Loucy (cell line): ENCODE results near the gene SIK3.

Source experiments
- H2AFZ ChIP-seq: fragments of 200-600 bp; sonication (generic); 2 replicates; pipeline ENCODE4 v1.6.0; 2016; ENCODE audit warnings: antibody characterized with exemption, mild to moderate bottlenecking, low read length, moderate library complexity
- H3F3A ChIP-seq: fragments of 200-600 bp; 2 replicates; pipeline ENCODE4 v1.6.0; 2016; ENCODE audit warnings: antibody characterized with exemption, low read depth, mild to moderate bottlenecking
- H3K27me3 ChIP-seq: fragments of 200-600 bp; sonication (generic); 2 replicates; pipeline ENCODE4 v1.6.1; 2014; ENCODE audit warnings: low read length, mild to moderate bottlenecking; ENCODE audit not compliant: insufficient read depth, poor library complexity, severe bottlenecking
- H3K36me3 ChIP-seq: fragments of 200-600 bp; sonication (generic); 2 replicates; pipeline ENCODE4 v1.6.1; 2016; ENCODE audit warnings: low read length; ENCODE audit not compliant: insufficient read depth
- H3K4me1 ChIP-seq: fragments of 200-600 bp; sonication (generic); 2 replicates; pipeline ENCODE4 v1.5.1; 2014; ENCODE audit warnings: low read length, mild to moderate bottlenecking; ENCODE audit not compliant: insufficient read depth, poor library complexity, severe bottlenecking
- H3K4me2 ChIP-seq: fragments of 200-600 bp; sonication (generic); 2 replicates; pipeline ENCODE4 v1.6.0; 2014; ENCODE audit warnings: antibody characterized with exemption, low read length, low read depth, mild to moderate bottlenecking; ENCODE audit not compliant: poor library complexity, severe bottlenecking
- H3K4me3 ChIP-seq: fragments of 200-600 bp; sonication (generic); 2 replicates; pipeline ENCODE4 v1.5.1; 2014; ENCODE audit warnings: low read length, mild to moderate bottlenecking, mixed read lengths; ENCODE audit not compliant: poor library complexity, severe bottlenecking
- H3K79me2 ChIP-seq: fragments of 200-600 bp; sonication (generic); 2 replicates; pipeline ENCODE4 v1.6.1; 2014; ENCODE audit warnings: low read length; ENCODE audit not compliant: insufficient read depth
- H3K9ac ChIP-seq: fragments of 200-600 bp; sonication (generic); 2 replicates; pipeline ENCODE4 v1.6.0; 2014; ENCODE audit warnings: mild to moderate bottlenecking, low read depth, low read length, moderate library complexity; ENCODE audit not compliant: poor library complexity, severe bottlenecking
- H3K9me2 ChIP-seq: fragments of 200-600 bp; sonication (generic); replicated peaks from 2 replicates; pipeline ENCODE4 v1.6.1; 2016; ENCODE audit warnings: low read depth, low read length, mixed read lengths
- H3K9me3 ChIP-seq: fragments of 200-600 bp; sonication (generic); 2 replicates; pipeline ENCODE4 v1.6.1; 2014; ENCODE audit warnings: mild to moderate bottlenecking, antibody characterized with exemption, low read length, low read depth; ENCODE audit not compliant: insufficient read depth
- H4K20me1 ChIP-seq: fragments of 200-600 bp; sonication (generic); 2 replicates; pipeline ENCODE4 v1.6.0; 2014; ENCODE audit warnings: antibody characterized with exemption, low read length, mild to moderate bottlenecking; ENCODE audit not compliant: insufficient read depth, poor library complexity, severe bottlenecking
- EZH2phosphoT487 ChIP-seq: fragments of 200-600 bp; IDR thresholded peaks from 2 replicates; pipeline ENCODE4 v1.6.1; 2018; ENCODE audit warnings: antibody characterized with exemption, mild to moderate bottlenecking, moderate library complexity, borderline replicate concordance
- TF ChIP-seq, protein P1 (sequence below): fragments of 200-600 bp; sonication (generic); conservative IDR thresholded peaks from 2 replicates; pipeline ENCODE4 v1.5.1; 2014; ENCODE audit warnings: mild to moderate bottlenecking, antibody characterized with exemption, low read length

Gene SIK3

DNA sequence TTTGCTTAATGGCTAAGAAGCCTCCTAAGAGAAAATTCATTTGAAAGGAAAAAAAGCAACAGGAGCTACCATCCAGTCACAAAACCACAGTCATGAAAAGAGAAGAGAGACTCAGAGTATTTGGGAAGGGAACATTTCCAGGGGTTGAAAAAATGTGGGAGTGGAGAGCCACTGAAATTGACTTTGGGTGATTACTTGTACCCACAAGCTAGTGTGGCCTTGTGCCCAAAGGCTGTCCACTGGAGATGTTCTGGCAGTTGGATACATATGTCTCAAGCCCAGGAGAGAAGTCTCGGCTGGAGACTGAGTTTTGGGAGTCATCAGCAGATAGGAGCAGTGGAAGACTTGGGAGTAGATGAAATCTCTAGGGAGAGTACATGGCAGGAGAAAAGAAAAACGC lies 303.4 kb downstream of the SIK3 start:
- TF ChIP-seq EZH2phosphoT487 = no peak
- TF ChIP-seq, protein P1, sequence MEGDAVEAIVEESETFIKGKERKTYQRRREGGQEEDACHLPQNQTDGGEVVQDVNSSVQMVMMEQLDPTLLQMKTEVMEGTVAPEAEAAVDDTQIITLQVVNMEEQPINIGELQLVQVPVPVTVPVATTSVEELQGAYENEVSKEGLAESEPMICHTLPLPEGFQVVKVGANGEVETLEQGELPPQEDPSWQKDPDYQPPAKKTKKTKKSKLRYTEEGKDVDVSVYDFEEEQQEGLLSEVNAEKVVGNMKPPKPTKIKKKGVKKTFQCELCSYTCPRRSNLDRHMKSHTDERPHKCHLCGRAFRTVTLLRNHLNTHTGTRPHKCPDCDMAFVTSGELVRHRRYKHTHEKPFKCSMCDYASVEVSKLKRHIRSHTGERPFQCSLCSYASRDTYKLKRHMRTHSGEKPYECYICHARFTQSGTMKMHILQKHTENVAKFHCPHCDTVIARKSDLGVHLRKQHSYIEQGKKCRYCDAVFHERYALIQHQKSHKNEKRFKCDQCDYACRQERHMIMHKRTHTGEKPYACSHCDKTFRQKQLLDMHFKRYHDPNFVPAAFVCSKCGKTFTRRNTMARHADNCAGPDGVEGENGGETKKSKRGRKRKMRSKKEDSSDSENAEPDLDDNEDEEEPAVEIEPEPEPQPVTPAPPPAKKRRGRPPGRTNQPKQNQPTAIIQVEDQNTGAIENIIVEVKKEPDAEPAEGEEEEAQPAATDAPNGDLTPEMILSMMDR = no peak
- Histone ChIP-seq H3K36me3 (no peaks in the 10 kb centered on the region), H3K4me2 (no peak overlapping the region), H3K9me2 (no peaks in the 10 kb centered on the region), H3F3A (no peaks in the 10 kb centered on the region), H3K9me3 (no peaks in the 10 kb centered on the region), H4K20me1 (no peaks in the 10 kb centered on the region), H2AFZ (no peak overlapping the region), H3K27me3 (no peaks in the 10 kb centered on the region), H3K9ac (no peak overlapping the region), H3K4me1 (no peaks in the 10 kb centered on the region), H3K4me3 (no peak overlapping the region), H3K79me2 (no peaks in the 10 kb centered on the region)

DNA sequence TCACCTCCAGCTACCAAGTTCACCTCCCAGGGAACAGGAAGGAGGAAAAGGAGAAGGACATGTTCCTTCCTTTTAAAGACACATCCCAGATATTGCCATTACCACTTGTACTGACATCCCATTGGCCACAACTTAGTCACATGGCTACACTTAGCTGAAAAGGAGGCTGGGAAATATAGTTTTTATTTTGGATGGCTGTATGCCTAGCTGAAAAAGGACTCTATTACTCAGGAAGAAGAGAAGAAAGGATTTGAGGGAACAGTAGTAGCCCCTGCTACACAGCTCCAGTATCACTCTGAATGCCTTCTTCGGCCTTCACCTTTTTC lies 304.5 kb downstream of the SIK3 start:
- Histone ChIP-seq H4K20me1 (no peaks in the 10 kb centered on the region), H3K9ac (no peak overlapping the region), H3K27me3 (no peaks in the 10 kb centered on the region), H3F3A (no peaks in the 10 kb centered on the region), H2AFZ (peak overlapping the region; percentile 88), H3K9me2 (no peaks in the 10 kb centered on the region), H3K4me3 (no peak overlapping the region), H3K36me3 (no peaks in the 10 kb centered on the region), H3K4me2 (no peak overlapping the region), H3K9me3 (no peaks in the 10 kb centered on the region), H3K79me2 (no peaks in the 10 kb centered on the region), H3K4me1 (no peaks in the 10 kb centered on the region)
- TF ChIP-seq EZH2phosphoT487 = no peak
- TF ChIP-seq, protein P1 = no peak
